K562 (cell line): Measurements from ENCODE around the gene SKIL. TPM values are rescaled to one million over a fixed set of nuclear protein-coding genes. Genes with fewer than 3 reads are reported as not detected.

Experiments used
- ATAC-seq: fragments of 200-7000 bp; cut with Tn5 transposase; 3 replicates; pipeline ENCODE4 v1.9.1; 2020; ENCODE audit warnings: moderate library complexity
- BruUV-seq: library from RNA; stranded (reverse); fragments of 400-500 nt; replicated peaks from 2 replicates; lab custom pipeline; 2021; lab: Mats Ljungman, UMichigan
- CTCF ChIA-PET: fragments of 300-600 bp; formaldehyde crosslinking; extraction: SDS; loops from one replicate; lab custom pipeline; 2021; ENCODE audit warnings: low intra/inter-chr PET ratio; lab: Yijun Ruan, JAX
- POLR2A ChIA-PET: fragments of 300-600, 350-650 bp; sonication (Branson Sonifier 250); formaldehyde crosslinking; extraction: SDS; loops from one replicate; lab custom pipeline; 2021; ENCODE audit warnings: antibody characterized with exemption, inconsistent platforms; lab: Yijun Ruan, JAX
- DNase-seq, 4 experiments: peaks; one replicate each; pipeline versions ENCODE4 v3.0.0 to v3.0.0-alpha.2; 2011 to 2018; ENCODE audit warnings: low spot score in 3 of 4, mixed read lengths in 3 of 4; ENCODE audit errors: extremely low read depth in 1 of 4
- FAIRE-seq: peaks from 2 replicates; lab custom pipeline; 2011; peaks lifted over from hg19 to GRCh38; lab: Jason Lieb, UNC
- H2AFZ ChIP-seq: 2 replicates; pipeline ENCODE4 v1.6.0; 2011; ENCODE audit warnings: low read depth, low read length, control low read depth, inconsistent platforms
- H3K27ac ChIP-seq: fragments of 200-600 bp; 3 replicates; pipeline ENCODE4 v1.8.0; 2011; ENCODE audit warnings: low read depth, mild to moderate bottlenecking, control low read depth, inconsistent platforms, low read length, moderate library complexity, mixed read lengths; ENCODE audit errors: extremely low read depth
- H3K27me3 ChIP-seq, 2 experiments: fragments of 300-600 bp in 1 of 2; 2 replicates in 1 of 2; 3 replicates in 1 of 2; pipeline versions ENCODE4 v1.6.0 to v1.8.0; 2011; ENCODE audit warnings: inconsistent platforms in 2 of 2, low read length in 2 of 2, mild to moderate bottlenecking in 1 of 2, mixed read lengths in 1 of 2, moderate library complexity in 1 of 2; ENCODE audit not compliant: control insufficient read depth in 2 of 2, insufficient read depth in 2 of 2
- H3K36me3 ChIP-seq: fragments of 300-600 bp; 3 replicates; pipeline ENCODE4 v1.8.0; 2011; ENCODE audit warnings: mild to moderate bottlenecking, low read length, inconsistent platforms; ENCODE audit not compliant: control insufficient read depth, insufficient read depth
- H3K4me1 ChIP-seq, 2 experiments: fragments of 200-600 bp in 1 of 2; replicated peaks in 1 of 2; 2 replicates in 1 of 2; 3 replicates in 1 of 2; pipeline versions ENCODE4 v1.5.1 to v1.8.0; 2011; ENCODE audit warnings: inconsistent platforms in 2 of 2, low read length in 2 of 2, mild to moderate bottlenecking in 1 of 2, mixed read lengths in 1 of 2, moderate library complexity in 1 of 2; ENCODE audit not compliant: control insufficient read depth in 2 of 2, insufficient read depth in 2 of 2
- H3K4me2 ChIP-seq: 2 replicates; pipeline ENCODE4 v1.6.1; 2011; ENCODE audit warnings: low read length, control low read depth, inconsistent platforms, mixed read lengths; ENCODE audit not compliant: insufficient read depth
- H3K4me3 ChIP-seq: fragments of 200-600 bp; sonication (generic), shearing (Covaris generic); 2 replicates; pipeline ENCODE4 v1.5.1; 2016; ENCODE audit warnings: control low read depth, inconsistent platforms
- H3K79me2 ChIP-seq: fragments of 200-600 bp; 3 replicates; pipeline ENCODE4 v1.8.0; 2011; ENCODE audit warnings: low read length, inconsistent platforms; ENCODE audit not compliant: control insufficient read depth, insufficient read depth
- H3K9ac ChIP-seq, 2 experiments: 2 replicates each; pipeline versions ENCODE4 v1.6.0 to v1.6.1; 2011; ENCODE audit warnings: low read depth in 2 of 2, low read length in 2 of 2, control low read depth in 1 of 2, inconsistent platforms in 1 of 2, mild to moderate bottlenecking in 1 of 2, mixed read lengths in 1 of 2; ENCODE audit not compliant: insufficient read depth in 1 of 2
- H3K9me1 ChIP-seq: one replicate; pipeline ENCODE4 v1.6.0; 2011; ENCODE audit warnings: inconsistent platforms, mild to moderate bottlenecking, low read length, moderate library complexity; ENCODE audit not compliant: control insufficient read depth, insufficient read depth
- H3K9me3 ChIP-seq: replicated peaks from 2 replicates; pipeline ENCODE4 v1.5.1; 2011; ENCODE audit warnings: low read depth, low read length, inconsistent platforms; ENCODE audit not compliant: control insufficient read depth, insufficient read depth
- H4K20me1 ChIP-seq: replicated peaks from 2 replicates; pipeline ENCODE4 v1.6.1; 2011; ENCODE audit warnings: low read length, inconsistent platforms, mixed read lengths; ENCODE audit not compliant: control insufficient read depth, insufficient read depth
- C11orf30 ChIP-seq: fragments of 450-650 bp; IDR thresholded peaks from 2 replicates; pipeline ENCODE4 v1.6.1; 2016; ENCODE audit warnings: low read depth, mild to moderate bottlenecking
- GTF2B ChIP-seq: IDR thresholded peaks from 2 replicates; pipeline ENCODE4 v1.6.1; 2011; ENCODE audit not compliant: insufficient read length; ENCODE audit errors: extremely low read depth
- HNRNPLL ChIP-seq: fragments of 200-400 bp; formaldehyde crosslinking; IDR thresholded peaks from 2 replicates; pipeline ENCODE4 v1.6.1; 2017; ENCODE audit warnings: low read length, low read depth, mild to moderate bottlenecking; ENCODE audit not compliant: poor library complexity, severe bottlenecking
- NCOA1 ChIP-seq: fragments of 450-650 bp; IDR thresholded peaks from 2 replicates; pipeline ENCODE4 v1.6.1; 2016; ENCODE audit warnings: low read depth
- NCOA2 ChIP-seq, 2 experiments: fragments of 450-650 bp; IDR thresholded peaks; 2 replicates each; pipeline ENCODE4 v1.6.1; 2018; ENCODE audit warnings: mild to moderate bottlenecking in 2 of 2, moderate library complexity in 1 of 2; ENCODE audit not compliant: partially characterized antibody in 2 of 2
- PPARD ChIP-seq: fragments of 250-450 bp; sonication (Bioruptor Pico); IDR thresholded peaks from 2 replicates; pipeline ENCODE4 v1.8.0; 2022; ENCODE audit warnings: inconsistent platforms, mild to moderate bottlenecking, moderate library complexity
- SIN3A ChIP-seq, 2 experiments: fragments of 150-350 bp in 1 of 2; IDR thresholded peaks; 2 replicates each; pipeline ENCODE4 v1.6.1; 2011 to 2016; ENCODE audit warnings: borderline replicate concordance in 2 of 2, low read depth in 2 of 2, low read length in 2 of 2, mild to moderate bottlenecking in 2 of 2, moderate library complexity in 2 of 2; ENCODE audit not compliant: control insufficient read depth in 1 of 2
- SRSF3 ChIP-seq: fragments of 200-400 bp; formaldehyde crosslinking; IDR thresholded peaks from 2 replicates; pipeline ENCODE4 v1.6.1; 2016; ENCODE audit warnings: mild to moderate bottlenecking, low read length, moderate library complexity; ENCODE audit not compliant: insufficient read depth
- TCFL5 ChIP-seq: fragments of 250-450 bp; sonication (Bioruptor Pico); conservative IDR thresholded peaks from 2 replicates; pipeline ENCODE4 v1.6.1; 2021; ENCODE audit warnings: mild to moderate bottlenecking, moderate library complexity, matching md5 sums
- ZBTB40 ChIP-seq, 2 experiments: fragments of 450-650 bp in 1 of 2; sonication (generic) in 1 of 2; formaldehyde crosslinking in 1 of 2; IDR thresholded peaks; 2 replicates each; pipeline versions ENCODE4 v1.7.1 to v1.9.0; 2016 to 2022; ENCODE audit warnings: inconsistent platforms in 1 of 2, mild to moderate bottlenecking in 1 of 2, missing genetic modification reagents in 1 of 2
- ZNF717 ChIP-seq: fragments of 250-450 bp; sonication (Bioruptor Pico); IDR thresholded peaks from 2 replicates; pipeline ENCODE4 v1.5.0; 2021
- ZNF75A ChIP-seq: fragments of 450-650 bp; formaldehyde crosslinking; IDR thresholded peaks from 2 replicates; pipeline ENCODE4 v1.4.0; 2020; ENCODE audit warnings: mild to moderate bottlenecking
- WGBS: fragments of 100-300 bp; shearing (Covaris generic); methylation state at CpG from one replicate; pipeline ENCODE4 v1.1.6; 2016; ENCODE audit warnings: low coverage, mixed read lengths; ENCODE audit not compliant: insufficient coverage; ENCODE audit errors: missing lambda C conversion rate; 5-methylcytosine and 5-hydroxymethylcytosine counted together
- in situ Hi-C: fragments of 300-500 bp; cut with MboI; formaldehyde crosslinking; loops from 4 replicates; pipeline ENCODE4 v1.15.0; 2018; ENCODE audit warnings: inconsistent platforms, mixed read lengths
- intact Hi-C: fragments of 100-400 bp; cut with micrococcal nuclease; formaldehyde crosslinking; loops from 2 replicates; pipeline ENCODE4 v1.14.2; 2022
- polyA plus RNA-seq, 8 experiments: library from polyadenylated mRNA; depleted of rRNA in 4 of 8; stranded (reverse) in 5 of 8; unstranded in 3 of 8; fragments of >200 nt; fragmentation: Nextera tagmentation in 2 of 8; fragmentation: Illumina TruSeq in 1 of 8; extraction: Ambion mirVana in 2 of 8; extraction: Trizol in 1 of 8; gene quantifications; 2 replicates each; pipeline versions ENCODE4 v1.2.1 to v1.2.3, GENCODE V29; 2011 to 2014; ENCODE audit warnings: inconsistent platforms in 1 of 8, missing spikeins in 1 of 8
- total RNA-seq, 7 experiments: library from RNA; depleted of rRNA in 6 of 7; stranded (reverse); fragments of >200 nt in 6 of 7; fragmentation: Illumina TruSeq in 2 of 7; extraction: Trizol in 2 of 7; gene quantifications; 2 replicates each; pipeline versions ENCODE4 v1.2.1 to v1.2.3, GENCODE V29; 2011 to 2021; ENCODE audit warnings: low replicate concordance in 1 of 7

SKIL gene
- total and polyA plus RNA-seq, 9 of the 15 experiments (the other 6 are each of a cell fraction or from before 2014, with no cell fraction given): 4.3 to 19.1 (median 9.7) TPM

- no TSS peak for BruUV-seq
- H2AFZ ChIP-seq: no peak overlapping the region
- H4K20me1 ChIP-seq: no peaks in the 10 kb centered on the region
- 47% methylated on average over 2 of the region's 2 CpGs for WGBS
- no peaks in the 10 kb centered on the region for H3K9me3 ChIP-seq
- in situ Hi-C loops: no loop called here
- H3K79me2 ChIP-seq: no peaks in the 10 kb centered on the region
- no peaks in the 10 kb centered on the region for H3K9me1 ChIP-seq
- intact Hi-C loops: no loop called here
- H3K4me2 ChIP-seq: no peak overlapping the region
- no peak overlapping the region for H3K27ac ChIP-seq
- ChIA-PET POLR2A (no interaction called here), CTCF (no interaction called here)
- H3K4me3 ChIP-seq: no peak overlapping the region
- FAIRE-seq (no peak), DNase-seq (no peak), ATAC-seq (no peak)
- no peaks in the 10 kb centered on the region; a peak in 1 of 5 replicates for H3K27me3 ChIP-seq
- no peaks in the 10 kb centered on the region for H3K36me3 ChIP-seq
- H3K9ac ChIP-seq: no peak overlapping the region
- H3K4me1 ChIP-seq: peaks cover 3 to 6% of the 10 kb centered on the region in 2 experiments; a peak in 2 of 5 replicates
- TF ChIP-seq GTF2B (no peak), C11orf30 (no peak), HNRNPLL (no peak), NCOA2 (IDR thresholded peaks at IDR 0.05; ENCODE audit: partially characterized antibody in 2 of 2) (no peak), SIN3A (IDR thresholded peaks at IDR 0.05; ENCODE audit: borderline replicate concordance in 2 of 2, control insufficient read depth in 1 of 2, low read depth in 2 of 2, low read length in 2 of 2) (no peak), ZNF75A (CRISPR knock-in tag) (no peak), NCOA1 (no peak), SRSF3 (no peak), TCFL5 (CRISPR knock-in tag) (no peak), ZBTB40 (IDR thresholded peaks at IDR 0.05) (no peak), ZBTB40 (CRISPR knock-in tag; IDR thresholded peaks at IDR 0.05) (no peak), ZNF717 (CRISPR knock-in tag) (no peak), PPARD (no peak)
Measured at GRCh38 chr3:170436697-170437096, 79.2 kb downstream of the SKIL start.
